Breast epithelium (tissue), 3 donors: ENCODE results near the gene APLP2.

Experiments used
- POLR2A ChIP-seq: fragments of 450-650 bp; IDR thresholded peaks from one replicate; pipeline ENCODE4 v1.6.1; 2016; ENCODE audit warnings: antibody characterized with exemption, mild to moderate bottlenecking, moderate library complexity
- TF ChIP-seq, protein P1 (sequence below), 3 donors: fragments of 450-650 bp; IDR thresholded peaks; one replicate each; pipeline ENCODE4 v1.5.1; 2016 to 2017; ENCODE audit warnings: antibody characterized with exemption in 3 of 3, mild to moderate bottlenecking in 3 of 3, moderate library complexity in 3 of 3

DNA sequence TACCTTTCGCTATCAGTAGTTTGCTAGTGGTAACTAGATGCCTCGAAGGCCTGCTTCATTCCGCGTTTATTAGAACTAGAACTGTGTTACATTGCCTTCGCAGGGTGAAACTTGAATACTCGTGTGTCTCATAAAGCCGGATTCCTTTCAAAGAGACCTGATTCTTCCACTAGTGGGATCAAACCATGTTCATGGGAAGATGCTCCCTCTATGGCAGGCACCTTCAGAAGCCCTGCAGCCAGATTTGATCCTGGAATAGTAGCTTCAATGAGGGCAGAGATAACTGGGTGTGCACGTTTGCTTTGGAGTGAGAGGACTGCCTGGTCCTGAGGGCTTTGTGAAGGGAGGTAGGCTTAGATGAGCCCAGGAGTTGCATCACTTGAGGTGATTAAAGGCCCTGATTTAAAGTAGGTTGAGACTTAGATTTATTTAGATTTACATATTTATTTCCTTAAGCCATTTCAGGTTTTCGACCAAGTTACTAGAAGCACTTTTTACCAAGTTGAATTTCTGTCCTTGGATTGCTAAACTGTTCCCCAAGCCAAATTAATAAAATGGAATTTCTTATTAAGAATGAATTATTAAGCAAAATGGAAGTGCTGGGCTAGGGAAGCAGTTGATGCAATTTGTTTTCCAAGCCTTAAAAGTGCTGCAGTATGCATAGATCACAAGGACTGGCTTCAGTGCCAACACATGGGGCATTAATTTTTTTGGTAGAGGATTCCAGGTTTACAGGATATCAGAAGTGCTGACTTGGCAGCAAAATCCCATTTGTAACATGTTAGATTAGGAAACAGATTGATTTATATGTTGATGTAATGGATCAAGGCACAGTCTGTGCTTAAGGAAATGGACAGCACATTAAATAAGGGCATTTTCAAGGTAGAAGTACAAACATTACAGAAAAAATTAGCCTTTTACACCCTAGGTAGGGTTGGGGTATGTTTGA is 32.9 kb downstream of the APLP2 start:
- TF ChIP-seq, protein P1, sequence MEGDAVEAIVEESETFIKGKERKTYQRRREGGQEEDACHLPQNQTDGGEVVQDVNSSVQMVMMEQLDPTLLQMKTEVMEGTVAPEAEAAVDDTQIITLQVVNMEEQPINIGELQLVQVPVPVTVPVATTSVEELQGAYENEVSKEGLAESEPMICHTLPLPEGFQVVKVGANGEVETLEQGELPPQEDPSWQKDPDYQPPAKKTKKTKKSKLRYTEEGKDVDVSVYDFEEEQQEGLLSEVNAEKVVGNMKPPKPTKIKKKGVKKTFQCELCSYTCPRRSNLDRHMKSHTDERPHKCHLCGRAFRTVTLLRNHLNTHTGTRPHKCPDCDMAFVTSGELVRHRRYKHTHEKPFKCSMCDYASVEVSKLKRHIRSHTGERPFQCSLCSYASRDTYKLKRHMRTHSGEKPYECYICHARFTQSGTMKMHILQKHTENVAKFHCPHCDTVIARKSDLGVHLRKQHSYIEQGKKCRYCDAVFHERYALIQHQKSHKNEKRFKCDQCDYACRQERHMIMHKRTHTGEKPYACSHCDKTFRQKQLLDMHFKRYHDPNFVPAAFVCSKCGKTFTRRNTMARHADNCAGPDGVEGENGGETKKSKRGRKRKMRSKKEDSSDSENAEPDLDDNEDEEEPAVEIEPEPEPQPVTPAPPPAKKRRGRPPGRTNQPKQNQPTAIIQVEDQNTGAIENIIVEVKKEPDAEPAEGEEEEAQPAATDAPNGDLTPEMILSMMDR (IDR thresholded peaks at IDR 0.05): no peak
- TF ChIP-seq POLR2A: no peak
